ENCODE measurements around the gene PFKFB1.

The PFKFB1 gene

GRCh38 chrX:54909941-54910340 is 84.0 kb downstream of the PFKFB1 start:
- Histone ChIP-seq H3K27ac (ENCODE audit: low read length) (no peak overlapping the region), H3K9me3 (ENCODE audit: insufficient read depth, low read depth, low read length) (no peaks in the 10 kb centered on the region), H3K4me1 (ENCODE audit: insufficient read depth, low read length) (no peaks in the 10 kb centered on the region), H3K36me3 (ENCODE audit: insufficient read depth, low read depth, low read length) (no peaks in the 10 kb centered on the region), H3K4me3 (ENCODE audit: low read length) (no peak overlapping the region), H3K27me3 (ENCODE audit: insufficient read depth, low read length) (no peaks in the 10 kb centered on the region), H3K9ac (ENCODE audit: low read depth, low read length) (no peak overlapping the region)

- no peaks in the 10 kb centered on the region for H3K4me1 ChIP-seq (ENCODE audit: insufficient read depth, low read length)
- no peak overlapping the region for H3K4me3 ChIP-seq (ENCODE audit: low read length)
- no peaks in the 10 kb centered on the region for H3K9me3 ChIP-seq (ENCODE audit: insufficient read depth, low read depth, low read length)
- no peak overlapping the region for H3K9ac ChIP-seq (ENCODE audit: low read depth, low read length)
- H3K36me3 ChIP-seq (ENCODE audit: insufficient read depth, low read depth, low read length), result no peaks in the 10 kb centered on the region
- no peaks in the 10 kb centered on the region for H3K27me3 ChIP-seq (ENCODE audit: insufficient read depth, low read length)
- no peak overlapping the region for H3K27ac ChIP-seq (ENCODE audit: low read length)
Measured at GRCh38 chrX:54894159-54894558, 99.8 kb downstream of the PFKFB1 start.

DNA sequence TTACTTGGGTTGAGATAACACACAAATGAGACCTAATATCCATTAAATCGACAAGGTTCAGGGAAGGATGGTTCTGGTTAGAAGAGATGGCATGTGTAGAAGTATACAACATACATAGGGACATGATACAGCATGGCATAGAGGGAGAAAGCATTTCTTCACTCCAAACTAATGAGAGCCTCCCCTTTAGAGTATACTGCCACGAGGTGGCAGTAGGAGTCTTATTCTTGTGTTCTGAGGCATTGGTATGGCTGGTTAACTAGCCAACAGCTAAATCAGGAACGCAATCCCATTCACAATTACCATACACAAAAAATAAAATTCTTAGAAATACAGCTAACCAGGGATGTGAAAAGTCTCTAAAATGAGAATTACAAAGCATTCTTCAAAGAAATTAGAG is 102.4 kb downstream of the PFKFB1 start:
- H3K4me3 ChIP-seq (ENCODE audit: low read length), result no peak overlapping the region
- no peaks in the 10 kb centered on the region for H3K4me1 ChIP-seq (ENCODE audit: insufficient read depth, low read length)
- H3K9ac ChIP-seq (ENCODE audit: low read depth, low read length), result no peak overlapping the region
- no peak overlapping the region for H3K27ac ChIP-seq (ENCODE audit: low read length)
- H3K27me3 ChIP-seq (ENCODE audit: insufficient read depth, low read length), result no peaks in the 10 kb centered on the region
- H3K9me3 ChIP-seq (ENCODE audit: insufficient read depth, low read depth, low read length), result no peaks in the 10 kb centered on the region
- no peaks in the 10 kb centered on the region for H3K36me3 ChIP-seq (ENCODE audit: insufficient read depth, low read depth, low read length)

DNA sequence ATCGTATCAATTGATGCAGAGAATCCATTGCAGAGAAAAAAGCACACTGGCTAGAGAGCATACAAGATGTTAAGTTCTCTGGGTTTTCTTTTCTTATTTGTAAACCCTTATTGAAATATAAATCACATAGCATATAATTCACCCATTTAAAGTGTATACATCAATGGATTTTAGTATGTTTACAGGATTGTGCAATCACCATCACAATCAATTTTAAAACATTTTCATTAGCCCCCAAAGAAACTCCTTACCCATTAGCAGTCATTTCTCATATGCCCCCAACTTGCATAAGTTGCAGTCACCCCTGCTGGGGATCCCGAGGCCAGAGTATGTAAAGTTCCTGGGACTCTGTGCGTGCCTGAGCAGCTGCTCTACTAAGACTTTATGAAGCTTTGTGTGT is 108.2 kb downstream of the PFKFB1 start:
- Histone ChIP-seq H3K9ac (ENCODE audit: low read depth, low read length) (no peak overlapping the region), H3K9me3 (ENCODE audit: insufficient read depth, low read depth, low read length) (no peaks in the 10 kb centered on the region), H3K4me1 (ENCODE audit: insufficient read depth, low read length) (no peaks in the 10 kb centered on the region), H3K36me3 (ENCODE audit: insufficient read depth, low read depth, low read length) (no peaks in the 10 kb centered on the region), H3K27me3 (ENCODE audit: insufficient read depth, low read length) (no peaks in the 10 kb centered on the region), H3K4me3 (ENCODE audit: low read length) (no peak overlapping the region), H3K27ac (ENCODE audit: low read length) (no peak overlapping the region)

Measured in iPS-20b (cell line).